CD4-positive, alpha-beta T cell treated with Interferon alpha-2 for 1 hour (primary cell): ENCODE results near the gene ABCC6.
"Not testable (repeated sequence)": the region's sequence is repeated elsewhere in the genome, so short reads cannot be mapped to it uniquely, and the experiment has no call there.

Source experiments
- DNase-seq, 2 donors: peaks; one replicate each; pipeline ENCODE4 v3.0.0-alpha.2; 2020 to 2022

The ABCC6 gene

DNA sequence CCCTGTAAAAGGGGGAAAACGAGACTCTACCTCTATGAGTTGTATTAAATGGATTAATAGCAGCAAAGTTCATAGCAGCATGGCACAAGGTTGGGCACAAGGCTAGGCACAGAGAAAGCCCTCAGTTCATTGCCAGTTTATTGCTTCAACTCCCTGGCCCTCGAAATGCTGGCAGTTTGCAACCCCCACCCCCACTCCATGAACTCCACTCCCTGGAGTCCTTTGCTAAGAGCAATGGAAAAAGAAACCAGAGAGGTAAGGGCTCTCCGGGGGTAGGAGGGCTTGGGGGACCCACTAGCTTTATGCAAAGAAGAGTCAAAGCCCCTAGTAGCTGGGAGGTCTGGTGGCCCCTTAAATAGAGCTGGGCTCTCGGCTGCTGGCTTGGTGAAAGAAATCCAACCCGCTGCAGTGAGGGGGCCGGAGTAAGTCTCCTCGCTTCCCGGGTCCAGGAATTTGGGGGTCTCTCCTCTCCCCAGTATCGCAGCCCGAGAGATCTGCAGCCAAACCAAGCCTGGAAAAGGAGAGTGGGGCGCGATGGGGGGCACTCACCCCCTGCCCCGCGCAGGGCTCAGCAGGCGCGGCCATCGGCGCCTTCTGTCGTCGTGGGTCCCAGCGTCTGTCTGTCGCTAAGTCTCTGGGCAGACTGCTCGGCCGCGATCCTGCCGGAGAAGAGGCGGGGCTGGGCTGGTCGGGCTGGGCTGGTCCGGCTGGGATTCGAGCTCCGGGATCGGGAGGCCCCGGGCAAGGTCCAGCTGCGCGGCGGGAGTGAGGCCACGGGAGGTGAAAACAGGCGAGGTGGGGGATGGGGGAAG, at the start of gene ABCC6:
ABCC6 (minus strand) TSS at position 645 of the 812 bp plus-strand sequence; CDS start at position 585, 60 bp downstream.
- DNase-seq, result not testable (repeated sequence)

DNA sequence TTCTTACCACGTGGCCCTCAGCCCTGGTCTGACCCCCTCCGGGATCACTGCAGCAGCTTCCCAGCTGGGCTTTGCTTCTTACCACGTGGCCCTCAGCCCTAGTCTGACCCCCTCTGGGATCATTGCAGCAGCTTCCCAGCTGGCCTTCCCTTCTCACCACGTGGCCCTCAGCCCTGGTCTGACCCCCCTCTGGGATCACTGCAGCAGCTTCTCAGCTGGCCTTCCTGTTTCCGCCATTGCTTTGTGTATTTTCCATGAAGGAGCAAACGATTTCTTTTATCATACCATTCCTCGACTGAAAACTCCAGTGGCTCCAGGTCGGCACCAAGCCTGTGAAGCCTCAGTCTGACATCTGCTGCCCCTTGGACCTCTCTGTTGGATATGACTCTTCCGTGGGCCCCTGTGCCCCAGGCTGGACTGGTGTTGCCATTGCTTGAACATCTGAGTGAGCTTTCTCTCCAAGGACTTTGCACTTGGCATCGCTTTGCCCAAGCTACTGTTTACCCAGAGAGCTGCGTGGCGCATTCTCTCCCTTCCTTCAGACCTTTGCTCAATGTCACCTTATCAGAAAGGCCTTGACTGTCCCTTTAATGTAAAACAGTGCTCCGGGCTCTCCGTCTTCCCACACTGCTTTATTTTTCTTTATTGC, 49.4 kb upstream of the ABCC6 start:
- not testable (repeated sequence) for DNase-seq

DNA sequence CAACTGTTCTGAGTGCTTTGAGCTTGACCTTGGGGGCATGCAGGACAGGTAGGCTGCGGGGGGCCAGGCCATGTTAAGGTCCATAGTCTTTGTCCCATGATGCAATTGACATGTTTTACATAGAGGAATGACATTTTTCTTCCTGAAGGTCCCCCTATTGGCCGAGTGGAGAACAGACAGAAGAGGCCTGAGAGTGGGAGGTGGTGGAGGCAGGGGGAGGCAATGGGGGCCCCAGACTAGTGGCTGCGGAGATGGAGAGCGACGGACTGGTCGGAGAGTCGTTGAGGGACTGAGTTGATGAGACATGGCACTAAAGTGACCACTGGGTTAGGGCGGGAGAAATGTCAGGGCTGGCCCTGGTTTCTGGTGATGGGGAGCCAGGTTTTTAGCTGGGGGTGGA, 48.4 kb upstream of the ABCC6 start:
- DNase-seq, result not testable (repeated sequence)

GRCh38 chr16:16268185-16268808, 45.0 kb upstream of the ABCC6 start:
- DNase-seq, result not testable (repeated sequence)

DNA sequence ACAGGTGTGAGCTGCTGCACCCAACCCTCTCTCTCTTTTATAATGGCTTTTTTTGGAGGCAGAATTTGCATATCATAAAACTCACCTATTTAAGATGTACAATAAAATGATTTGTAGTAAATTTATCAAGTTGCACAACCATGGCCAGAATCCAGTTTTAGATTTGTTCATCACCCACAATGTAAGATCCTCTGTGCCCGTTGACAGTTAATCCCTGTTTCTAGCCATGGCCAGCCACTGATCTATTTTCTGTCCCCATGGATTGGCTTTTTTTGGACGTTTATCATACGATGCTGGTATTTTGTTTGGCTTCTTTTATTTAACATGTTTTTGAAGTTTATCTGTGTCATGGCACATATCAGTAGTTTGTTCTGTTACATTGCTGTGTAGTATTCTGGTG, 44.4 kb upstream of the ABCC6 start:
- not testable (repeated sequence) for DNase-seq

DNA sequence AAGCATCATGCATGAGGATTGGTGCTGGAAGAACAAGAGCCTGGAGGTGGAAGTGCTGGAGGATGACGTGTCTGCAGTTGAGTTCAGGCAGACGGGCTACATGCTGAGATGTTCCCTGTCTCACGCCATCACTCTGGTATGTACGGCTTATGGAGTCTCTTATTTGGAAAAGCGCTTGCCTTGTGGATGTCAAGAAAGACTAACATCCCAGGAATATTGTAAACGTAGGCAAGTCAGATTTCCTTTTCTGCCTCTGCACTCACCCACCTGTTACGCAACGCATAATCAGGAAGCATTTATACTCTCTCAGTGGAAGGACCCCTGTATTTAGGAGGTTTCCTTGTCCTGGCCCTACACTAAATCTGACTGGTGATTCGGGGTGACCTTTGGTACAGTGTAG, 41.8 kb upstream of the ABCC6 start:
- DNase-seq, result not testable (repeated sequence)

DNA sequence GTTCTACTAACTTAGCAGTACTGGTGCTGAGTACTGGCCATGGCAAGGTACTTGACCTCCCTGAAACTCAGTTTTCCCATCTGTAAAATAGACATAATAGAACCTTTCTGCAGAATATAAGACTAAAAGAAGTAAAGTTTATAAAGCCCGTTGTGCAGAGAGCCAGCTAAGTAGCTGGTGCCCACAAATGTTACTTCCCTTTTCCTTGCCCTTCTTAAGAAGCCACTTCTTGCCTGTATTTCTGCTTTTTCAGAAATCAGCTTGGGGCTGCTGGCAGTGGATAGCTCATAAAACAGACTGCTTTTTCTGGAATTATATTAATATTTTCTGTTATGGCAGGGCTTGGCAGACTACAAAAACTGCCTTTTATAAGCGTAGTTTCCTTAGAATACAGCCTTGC, 40.7 kb upstream of the ABCC6 start:
- DNase-seq, result not testable (repeated sequence)

- not testable (repeated sequence) for DNase-seq
These were observed 39.8 kb upstream of the ABCC6 start for GRCh38 chr16:16262954-16263555.

DNA sequence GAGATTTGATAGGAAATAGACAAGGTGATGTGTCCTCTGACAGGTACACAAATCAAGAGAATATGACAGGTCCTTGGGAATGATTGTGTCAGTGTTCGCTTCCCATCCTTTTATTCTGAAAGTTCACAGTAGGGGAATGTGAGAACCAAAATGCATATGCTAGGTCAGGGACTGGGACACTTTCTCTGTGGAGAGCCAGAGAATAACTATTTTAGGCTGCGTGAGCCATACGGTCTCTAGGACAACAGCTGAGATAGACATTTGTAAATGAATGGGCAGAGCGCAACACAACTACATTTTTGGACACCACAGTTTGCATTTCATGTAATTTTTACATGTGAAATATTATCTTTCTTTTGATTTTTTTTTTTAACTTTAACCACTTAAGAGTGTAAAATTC, 36.7 kb upstream of the ABCC6 start:
- DNase-seq, result not testable (repeated sequence)

DNA sequence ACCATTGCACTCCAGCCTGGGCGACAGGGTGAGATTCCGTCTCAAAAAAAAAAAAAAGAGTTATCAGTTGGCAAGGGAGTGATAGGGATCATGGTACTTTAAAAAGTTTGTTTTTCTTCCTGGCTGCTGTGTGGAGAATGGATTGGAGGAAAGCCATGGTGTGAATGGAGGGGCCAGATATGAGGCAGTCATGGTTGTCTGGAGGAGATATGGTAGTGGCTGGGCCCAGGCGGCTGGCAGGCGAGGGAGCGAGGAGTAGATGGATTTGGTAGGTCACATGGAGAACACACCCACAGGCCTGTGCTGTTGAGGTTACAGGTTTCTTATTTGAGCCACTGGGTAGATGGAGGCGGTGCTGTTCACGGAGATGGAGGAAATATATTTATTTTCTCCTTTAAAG, 35.5 kb upstream of the ABCC6 start:
- not testable (repeated sequence) for DNase-seq

DNA sequence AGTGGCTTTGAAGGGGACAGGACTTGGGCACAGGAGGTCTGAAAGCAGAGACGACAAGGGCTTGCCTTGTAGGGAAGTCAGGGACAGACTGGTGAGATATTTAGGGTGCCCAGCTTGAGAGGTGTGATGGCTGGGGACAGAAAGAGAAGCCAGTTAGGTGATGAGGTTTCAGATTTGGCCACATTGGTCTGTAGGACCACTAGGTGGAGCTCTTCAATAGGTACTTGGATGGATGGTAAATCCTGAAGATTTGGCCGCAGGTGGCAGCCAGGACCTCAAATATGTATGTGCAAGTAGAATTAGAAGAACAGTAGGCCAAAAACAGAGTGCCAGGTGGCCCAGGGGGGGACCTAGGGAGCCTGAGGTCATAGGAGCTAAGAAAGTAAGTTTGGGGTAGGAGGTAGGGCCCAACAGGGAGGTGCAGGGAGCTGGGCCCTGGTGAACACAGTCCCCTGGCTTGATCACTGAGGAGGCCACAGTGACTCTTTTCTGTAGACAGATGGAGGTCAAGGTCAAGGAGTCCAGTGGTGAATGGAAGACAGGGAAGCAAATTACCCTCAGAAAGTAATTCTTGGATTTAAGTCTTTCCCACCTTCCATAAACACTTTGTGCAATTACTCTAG, 34.1 kb upstream of the ABCC6 start:
- peak in 1 of 2 donors; percentile 11 for DNase-seq

DNA sequence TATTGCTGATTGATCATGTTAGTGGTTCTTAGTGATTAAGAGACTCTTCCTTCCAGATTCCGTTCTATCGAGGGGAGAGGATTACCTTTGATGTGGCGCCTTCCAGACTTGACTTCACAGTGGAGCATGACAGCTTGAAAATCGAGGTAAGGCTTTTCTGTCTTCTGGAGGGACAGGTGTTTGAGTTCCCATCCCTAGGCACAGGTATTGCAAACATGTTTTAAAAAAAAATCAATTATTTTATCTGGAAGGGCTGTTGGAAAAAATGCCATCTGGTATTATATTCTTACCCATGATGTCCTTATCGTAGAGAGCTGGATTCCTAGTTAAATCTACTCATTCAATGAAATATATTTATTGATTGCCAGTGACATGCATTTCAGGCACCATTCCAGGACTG, 29.1 kb upstream of the ABCC6 start:
- DNase-seq, result not testable (repeated sequence)

DNA sequence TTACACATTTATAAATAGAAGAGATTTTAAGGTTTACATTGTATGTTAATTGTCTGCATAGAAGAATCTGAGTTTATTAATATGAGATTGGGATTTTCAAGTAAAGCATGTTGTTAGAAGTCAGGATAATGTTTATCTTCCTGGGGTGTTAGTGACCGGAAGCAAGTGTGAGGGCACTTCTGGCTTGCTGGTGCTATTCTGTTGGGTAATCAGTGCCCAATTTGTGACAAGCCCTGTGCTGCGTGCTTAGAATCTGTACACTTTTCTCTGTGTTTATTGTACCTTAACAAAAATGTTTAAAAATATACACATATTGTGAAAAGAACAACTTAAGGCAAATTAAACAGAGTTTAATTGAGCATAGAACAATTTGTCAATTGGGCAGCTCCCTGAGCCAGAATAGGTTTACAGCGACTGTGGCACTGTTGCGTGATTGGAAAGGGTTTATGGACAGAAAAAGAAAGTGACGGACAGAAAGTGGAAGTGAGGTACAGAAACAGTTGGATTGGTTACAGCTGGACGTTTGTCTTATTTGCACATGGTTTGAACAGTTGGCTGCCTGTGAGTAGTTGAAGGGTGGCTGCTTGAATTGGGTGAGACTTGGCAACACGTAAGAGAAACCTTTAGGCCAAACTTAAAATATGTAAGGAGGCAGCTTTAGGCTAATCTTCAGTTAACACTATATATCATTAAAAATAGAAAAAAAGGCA, 26.5 kb upstream of the ABCC6 start:
- DNase-seq, result not testable (repeated sequence)

DNA sequence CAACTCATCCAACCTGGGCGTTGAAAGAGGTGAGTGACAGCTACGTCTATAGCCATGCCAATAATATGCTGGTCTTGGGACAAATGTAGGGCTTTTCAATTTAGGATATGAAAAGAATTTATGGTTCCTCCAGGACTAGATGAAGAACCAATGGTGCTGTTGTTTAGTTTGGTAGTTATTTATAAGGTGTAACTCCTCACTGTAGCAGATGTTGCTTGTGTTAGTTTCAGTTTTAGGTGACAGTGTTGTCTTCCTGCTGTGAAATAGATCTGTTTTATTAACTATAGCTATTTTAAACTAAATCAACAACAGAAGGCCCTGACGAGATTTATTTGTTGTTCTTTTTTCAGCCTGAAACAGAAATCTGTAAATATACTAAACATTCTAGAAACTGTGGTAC, 24.1 kb upstream of the ABCC6 start:
- not testable (repeated sequence) for DNase-seq

DNA sequence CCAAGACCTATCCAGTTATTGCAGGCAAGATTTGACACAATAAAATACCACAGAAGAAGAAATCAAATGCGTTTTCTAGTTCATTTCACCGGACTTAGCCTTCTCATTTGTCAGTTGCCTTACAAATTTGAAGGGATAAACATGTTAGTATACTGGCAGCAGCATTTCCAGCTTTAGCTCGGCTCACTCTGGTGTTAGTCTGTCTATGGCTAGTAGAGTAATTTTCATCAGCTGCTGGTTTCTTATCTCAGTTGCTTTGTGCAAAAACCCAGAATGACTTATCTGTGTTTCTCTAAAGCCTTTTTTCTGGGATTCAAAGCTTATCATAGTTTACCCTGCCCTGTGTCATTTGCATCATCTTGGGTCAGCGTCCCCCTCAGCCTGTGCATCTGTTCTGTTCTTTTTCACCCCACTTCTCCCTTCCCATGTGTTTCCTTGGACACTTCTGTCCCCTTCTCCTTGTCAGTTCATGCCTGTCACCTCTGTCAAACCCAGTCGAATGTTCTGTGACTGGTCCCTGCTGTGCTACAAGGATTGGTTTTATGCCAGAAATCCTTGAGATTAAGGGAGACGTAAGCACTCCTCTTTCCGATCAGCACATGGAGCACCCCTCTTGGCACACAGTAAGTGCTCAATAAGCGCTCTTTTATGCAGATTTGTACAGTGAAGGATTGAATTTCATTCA, 23.4 kb upstream of the ABCC6 start:
- not testable (repeated sequence) for DNase-seq

DNA sequence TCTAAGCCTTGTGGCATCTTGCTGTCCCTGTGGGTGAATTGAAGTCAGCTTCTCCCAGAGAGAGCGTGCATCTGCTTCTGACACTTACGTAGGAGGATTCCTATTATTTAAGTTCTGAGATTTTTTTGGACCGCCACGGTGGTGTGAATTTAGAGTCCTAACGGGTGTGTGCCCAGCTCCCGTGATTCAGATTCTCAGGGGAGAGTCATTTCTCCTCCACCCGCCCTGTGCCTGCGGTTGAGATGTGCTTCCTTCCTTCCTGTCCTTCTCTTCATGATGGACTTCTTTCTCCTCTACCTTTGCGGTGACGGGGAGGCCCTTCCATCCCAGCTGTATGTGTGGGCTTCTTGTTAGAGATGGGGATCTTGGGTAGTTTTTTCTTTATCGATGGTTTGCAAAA, 20.6 kb upstream of the ABCC6 start:
- not testable (repeated sequence) for DNase-seq

DNA sequence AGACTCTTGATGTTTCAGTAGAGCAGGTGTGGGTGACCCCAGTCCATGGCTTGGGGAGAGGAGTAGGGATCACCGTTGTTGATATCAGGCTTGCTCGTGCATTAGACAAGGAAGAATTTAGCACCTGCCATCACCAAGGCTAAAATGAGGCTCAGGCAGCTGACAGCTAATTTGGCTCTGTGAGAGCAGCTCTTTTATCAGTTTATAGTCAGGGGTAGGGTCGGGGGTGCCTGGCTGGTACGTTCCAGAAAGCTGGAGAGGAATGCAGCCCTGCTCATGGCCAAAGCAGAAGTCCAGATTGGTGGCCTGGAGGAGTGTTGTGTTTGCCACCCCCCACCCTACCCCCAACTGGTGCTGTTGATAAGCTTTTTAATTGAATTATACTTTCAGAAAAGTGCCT, 17.4 kb upstream of the ABCC6 start:
- DNase-seq, result not testable (repeated sequence)

DNA sequence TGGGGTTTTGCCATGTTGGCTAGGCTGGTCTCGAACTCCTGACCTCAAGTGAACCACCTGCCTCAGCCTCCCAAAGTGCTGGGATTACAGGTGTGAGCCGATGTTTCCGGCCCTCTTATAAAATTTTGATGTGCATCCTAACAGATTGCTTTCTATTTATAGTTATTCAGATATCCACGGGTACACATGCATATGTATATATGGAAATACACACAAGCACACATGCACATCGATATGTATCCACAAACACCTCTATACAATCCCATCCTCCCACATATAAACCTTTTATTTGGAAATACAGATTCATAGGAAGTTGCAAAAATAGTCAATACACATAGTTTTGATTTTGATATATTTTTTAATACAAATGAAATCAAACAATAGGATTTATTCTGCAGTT, 14.4 kb upstream of the ABCC6 start:
- DNase-seq, result not testable (repeated sequence)

- not testable (repeated sequence) for DNase-seq
These were observed 13.8 kb upstream of the ABCC6 start for GRCh38 chr16:16237071-16237470.

DNA sequence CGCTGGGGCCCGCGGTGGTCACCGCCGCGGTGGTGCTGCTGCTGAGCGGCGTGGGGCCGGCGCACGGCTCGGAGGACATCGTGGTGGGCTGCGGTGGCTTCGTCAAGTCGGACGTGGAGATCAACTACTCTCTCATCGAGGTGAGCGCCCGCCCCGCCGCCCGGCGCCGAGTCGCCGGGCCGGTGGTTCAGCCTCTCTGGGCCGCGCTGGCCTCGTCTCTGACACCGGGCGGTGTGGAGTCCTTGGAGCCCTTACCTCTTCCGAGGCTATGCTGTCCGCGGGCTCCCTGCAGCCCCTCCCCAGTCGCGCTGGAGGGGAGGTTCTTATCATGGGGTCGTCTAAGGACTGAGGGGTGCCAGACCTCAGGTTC, 9.4 kb upstream of the ABCC6 start:
- not testable (repeated sequence) for DNase-seq

GRCh38 chr16:16223662-16224241, 458 bp upstream of the ABCC6 start:
- not testable (repeated sequence) for DNase-seq
